Sigmoid colon (tissue), 4 donors: ENCODE results near the gene EXOSC6.

Source experiments
- CTCF ChIP-seq, 4 experiments: fragments of 450-650 bp in 3 of 4; fragments of 200-600 bp in 1 of 4; IDR thresholded peaks; one replicate each; pipeline ENCODE4 v1.5.1; 2016 to 2019; ENCODE audit warnings: antibody characterized with exemption in 4 of 4, mild to moderate bottlenecking in 3 of 4, moderate library complexity in 2 of 4
- EP300 ChIP-seq, 4 donors: sonication (generic); formaldehyde crosslinking; IDR thresholded peaks; one replicate each; pipeline ENCODE4 v1.6.1; 2017; ENCODE audit warnings: antibody characterized with exemption in 4 of 4
- POLR2A ChIP-seq, 2 donors: fragments of 450-650 bp; IDR thresholded peaks; one replicate each; pipeline ENCODE4 v1.6.1; 2016; ENCODE audit warnings: antibody characterized with exemption in 2 of 2, mild to moderate bottlenecking in 2 of 2, moderate library complexity in 2 of 2
- POLR2AphosphoS5 ChIP-seq, 4 donors: sonication (generic); formaldehyde crosslinking; IDR thresholded peaks; one replicate each; pipeline ENCODE4 v1.6.1; 2017; ENCODE audit warnings: antibody characterized with exemption in 4 of 4

GRCh38 chr16:70276392-70276791 lies 24.7 kb upstream of the EXOSC6 start:
- no peak for TF ChIP-seq CTCF (IDR thresholded peaks at IDR 0.05)
- TF ChIP-seq POLR2A (IDR thresholded peaks at IDR 0.05), result no peak
- no peak for TF ChIP-seq POLR2AphosphoS5 (IDR thresholded peaks at IDR 0.05)
- no peak for TF ChIP-seq EP300 (IDR thresholded peaks at IDR 0.05)
